Choroid plexus epithelial cell (primary cell): ENCODE measurements around the gene RIMBP2.

Experiments
- DNase-seq: peaks from one replicate; pipeline ENCODE4 v3.0.0-alpha.2; 2010; ENCODE audit warnings: low read depth
- H3K4me3 ChIP-seq: 2 replicates; pipeline ENCODE4 v1.5.1; 2011; ENCODE audit warnings: low read depth, mild to moderate bottlenecking, control low read depth, low read length, moderate library complexity
- CTCF ChIP-seq: conservative IDR thresholded peaks from 2 replicates; pipeline ENCODE4 v1.5.1; 2011; ENCODE audit warnings: low read depth, mild to moderate bottlenecking, control low read depth, inconsistent platforms, low read length, moderate library complexity

RIMBP2 gene

GRCh38 chr12:130715150-130715997 is 725 bp downstream of the RIMBP2 start:
- H3K4me3 ChIP-seq = no peak overlapping the region
- no peak for DNase-seq
- no peak for TF ChIP-seq CTCF

GRCh38 chr12:130714591-130715149 is 1.4 kb downstream of the RIMBP2 start:
- H3K4me3 ChIP-seq = no peak overlapping the region
- TF ChIP-seq CTCF = no peak
- no peak for DNase-seq

GRCh38 chr12:130714091-130714590 is 2.0 kb downstream of the RIMBP2 start:
- H3K4me3 ChIP-seq = no peak overlapping the region
- TF ChIP-seq CTCF = no peak
- peak; percentile 4 for DNase-seq

- H3K4me3 ChIP-seq = no peak overlapping the region
- no peak for TF ChIP-seq CTCF
Measured at GRCh38 chr12:130713581-130713991, 2.5 kb downstream of the RIMBP2 start.

GRCh38 chr12:130712346-130713065 is 3.6 kb downstream of the RIMBP2 start:
- H3K4me3 ChIP-seq = no peak overlapping the region
- no peak for DNase-seq
- TF ChIP-seq CTCF = no peak

More at GRCh38 chr12:130713581-130713991, 2.5 kb downstream of the RIMBP2 start:
- no peak for DNase-seq

GRCh38 chr12:130711756-130712155 is 4.3 kb downstream of the RIMBP2 start:
- no peak overlapping the region for H3K4me3 ChIP-seq
- TF ChIP-seq CTCF = no peak
- DNase-seq = no peak
